Right ventricle myocardium inferior (tissue), 1 donor: ENCODE results near the gene OXT. TPM values are rescaled to one million over a fixed set of nuclear protein-coding genes. Genes with fewer than 3 reads are reported as not detected.
"Not testable (repeated sequence)": the region's sequence is repeated elsewhere in the genome, so short reads cannot be mapped to it uniquely, and the experiment has no call there.

Experiments
- ATAC-seq: fragments of 200-7000 bp; cut with Tn5 transposase; one replicate; pipeline ENCODE4 v1.9.1; 2020; ENCODE audit warnings: mild to moderate bottlenecking, moderate library complexity
- DNase-seq: peaks from one replicate; pipeline ENCODE4 v3.0.0; 2021; ENCODE audit errors: missing footprints
- intact Hi-C: fragments of 100-400 bp; cut with DNase I; formaldehyde crosslinking; loops from one replicate; pipeline ENCODE4 v1.11.0; 2022
- total RNA-seq: library from RNA; stranded (reverse); fragmentation: NEBNext Ultra II Directional; extraction: Animal tissue kit (Norgen Biotek cat#: 25700); gene quantifications from one replicate; pipeline ENCODE4 v1.2.1, GENCODE V29; 2021
- donor health status: DM: no; HTN: yes; CAD: no; lungs with severe emphysema.

OXT gene
- total RNA-seq, 1 donor from 2014 or later = 0.54 TPM

DNA sequence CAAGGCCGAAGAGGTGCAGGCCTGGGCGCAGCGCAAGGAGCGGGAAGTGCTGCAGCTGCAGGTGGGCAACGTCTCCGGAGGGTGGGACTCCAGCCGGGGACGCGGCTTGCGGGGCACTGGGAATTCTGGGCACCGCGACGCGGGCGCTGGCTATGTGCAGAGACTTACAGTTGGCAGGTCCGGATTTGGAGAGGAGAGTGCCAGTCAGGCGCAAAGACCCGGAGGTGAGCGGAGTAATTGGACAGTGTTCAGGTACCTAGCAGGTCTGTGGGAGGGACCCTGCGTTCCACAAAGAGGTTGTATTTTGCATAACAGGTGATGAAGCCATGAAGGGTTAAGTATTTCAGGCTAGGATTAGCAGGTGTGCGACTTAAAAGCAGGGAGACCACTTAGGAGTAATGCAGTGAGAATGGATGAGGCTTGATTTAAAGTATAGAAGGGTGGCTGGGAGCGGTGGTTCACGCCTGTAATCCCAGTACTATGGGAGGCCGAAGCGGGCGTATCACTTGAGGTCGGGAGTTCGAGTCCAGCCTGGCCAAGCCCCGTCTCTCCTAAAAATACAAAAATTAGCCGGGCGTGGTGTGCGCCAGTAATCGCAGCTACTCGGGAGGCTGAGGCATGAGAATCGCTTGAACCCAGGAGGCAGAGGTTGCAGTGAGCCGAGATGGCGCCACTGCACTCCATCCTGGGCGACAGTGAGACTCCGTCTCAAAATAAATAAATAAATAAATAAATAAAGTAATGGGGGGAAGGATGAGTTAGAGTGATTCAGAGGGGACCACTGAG is 24.6 kb upstream of the OXT start:
- no peak for DNase-seq
- intact Hi-C loops = no loop called here
- no peak for ATAC-seq

DNA sequence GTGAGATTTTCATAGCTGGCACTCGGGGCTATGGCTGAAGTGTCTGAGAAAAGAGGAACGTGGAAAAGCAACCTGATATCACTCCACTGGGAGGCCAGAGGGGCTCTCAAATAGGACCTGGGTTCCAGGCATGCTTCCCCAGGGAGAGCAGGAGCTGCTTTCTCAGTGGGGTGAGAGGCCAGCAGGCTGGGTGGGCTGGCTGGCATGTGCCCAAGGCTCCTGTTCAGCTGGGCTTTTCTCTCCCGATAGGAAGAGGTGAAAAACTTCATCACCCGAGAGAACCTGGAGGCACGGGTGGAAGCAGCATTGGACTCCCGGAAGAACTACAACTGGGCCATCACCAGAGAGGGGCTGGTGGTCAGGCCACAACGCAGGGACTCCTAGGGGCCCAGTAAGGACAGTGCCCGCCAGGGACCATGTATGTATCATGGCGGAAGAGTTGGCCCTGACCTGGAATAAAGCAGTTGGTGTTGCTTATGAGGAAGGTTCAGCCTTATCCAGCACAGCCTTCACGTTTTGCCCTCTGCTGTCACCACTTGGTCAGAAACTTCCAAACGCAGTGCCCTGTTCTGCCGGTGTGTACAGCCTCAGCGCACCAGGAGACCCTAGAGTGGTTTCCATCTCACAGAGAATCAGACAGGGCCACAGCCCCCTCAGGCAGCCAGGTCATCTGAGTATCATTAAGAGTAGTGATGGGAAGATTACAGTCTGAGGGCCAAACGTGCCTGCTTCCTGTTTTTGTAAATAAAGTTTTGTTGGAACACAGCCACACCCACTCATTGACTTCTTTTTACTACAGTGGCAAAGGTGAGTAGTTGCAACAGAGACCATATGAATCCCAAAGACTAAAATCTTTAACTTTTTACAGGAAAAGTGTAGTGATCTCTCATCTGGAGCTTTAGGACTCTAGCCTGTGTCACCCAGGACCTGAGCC is 23.7 kb upstream of the OXT start:
- no peak for DNase-seq
- intact Hi-C loops = no loop called here

DNA sequence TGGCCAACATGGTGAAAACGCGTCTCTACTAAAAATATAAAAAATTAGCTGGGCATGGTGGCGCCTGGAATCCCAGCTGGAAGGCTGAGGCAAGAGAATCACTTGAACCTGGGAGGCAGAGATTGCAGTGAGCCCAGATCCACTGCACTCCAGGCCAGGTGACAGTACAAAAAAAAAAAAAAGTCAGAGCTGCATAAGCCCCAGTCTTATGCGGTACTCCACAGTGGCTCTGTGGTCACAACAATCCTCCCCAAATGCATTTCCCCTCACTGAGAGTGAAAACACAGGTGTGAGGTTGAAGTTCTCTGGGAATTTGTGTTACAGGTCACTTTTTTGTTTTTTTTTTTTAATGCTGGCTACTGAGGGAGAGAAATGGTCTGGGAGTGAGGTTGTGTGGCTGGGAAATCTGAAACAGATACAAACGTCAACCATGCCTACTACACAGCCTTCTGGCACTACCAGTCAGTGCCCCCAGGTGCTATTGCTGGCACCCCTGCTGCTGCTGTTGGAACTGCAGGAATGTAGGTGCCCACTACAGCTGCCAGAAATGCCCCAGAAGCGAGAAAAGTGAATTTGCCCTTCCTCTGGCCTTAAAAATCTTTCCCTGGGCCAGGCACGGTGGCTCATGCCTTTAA is 19.9 kb upstream of the OXT start:
- intact Hi-C loops = loop anchor here (5.0 kb wide), 1 partner anchor 266 kb away; no protein-coding TSS in a partner anchor
- ATAC-seq (no peak), DNase-seq (no peak)

More for the DNA sequence above, 23.7 kb upstream of the OXT start:
- ATAC-seq = no peak

DNA sequence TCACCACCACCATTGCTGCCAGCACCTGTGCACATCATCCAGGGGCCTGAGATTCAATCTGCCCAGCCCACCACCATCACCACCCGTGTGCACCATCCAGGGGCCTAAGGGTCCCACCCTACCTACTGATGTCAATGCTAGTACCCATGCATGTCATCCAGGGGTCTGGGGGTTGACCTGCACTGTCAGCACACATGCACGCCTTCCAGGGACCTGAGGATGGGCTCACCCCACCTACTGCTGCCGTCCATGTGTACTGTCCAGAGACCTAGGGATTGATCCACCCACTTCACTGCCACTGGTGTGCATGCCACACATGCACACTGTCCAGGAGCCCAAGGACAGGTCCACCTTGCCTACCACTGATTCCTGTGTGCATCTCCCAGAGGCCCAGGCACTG is 11.9 kb upstream of the OXT start:
- ATAC-seq (no peak), DNase-seq (no peak)
- intact Hi-C loops = no loop called here

DNA sequence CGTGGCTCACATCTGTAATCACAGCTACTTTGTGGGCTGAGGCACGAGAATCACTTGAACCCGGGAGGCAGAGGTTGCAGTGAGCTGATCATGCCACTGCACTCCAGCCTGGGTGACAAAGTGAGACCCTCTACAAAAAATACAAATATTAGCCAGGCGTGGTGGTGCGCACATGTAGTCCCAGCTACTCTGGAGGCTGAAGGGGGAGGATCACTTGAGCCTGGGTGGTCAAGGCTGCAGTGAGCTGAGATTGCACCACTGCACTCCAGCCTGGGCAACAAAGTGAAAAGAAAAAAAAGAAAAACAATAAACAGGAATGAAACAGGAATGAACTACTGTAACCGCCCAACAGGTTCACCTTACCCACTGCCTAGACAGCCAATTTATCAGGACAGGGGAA is 7.3 kb upstream of the OXT start:
- intact Hi-C loops, DNase-seq, ATAC-seq: not testable (repeated sequence)

DNA sequence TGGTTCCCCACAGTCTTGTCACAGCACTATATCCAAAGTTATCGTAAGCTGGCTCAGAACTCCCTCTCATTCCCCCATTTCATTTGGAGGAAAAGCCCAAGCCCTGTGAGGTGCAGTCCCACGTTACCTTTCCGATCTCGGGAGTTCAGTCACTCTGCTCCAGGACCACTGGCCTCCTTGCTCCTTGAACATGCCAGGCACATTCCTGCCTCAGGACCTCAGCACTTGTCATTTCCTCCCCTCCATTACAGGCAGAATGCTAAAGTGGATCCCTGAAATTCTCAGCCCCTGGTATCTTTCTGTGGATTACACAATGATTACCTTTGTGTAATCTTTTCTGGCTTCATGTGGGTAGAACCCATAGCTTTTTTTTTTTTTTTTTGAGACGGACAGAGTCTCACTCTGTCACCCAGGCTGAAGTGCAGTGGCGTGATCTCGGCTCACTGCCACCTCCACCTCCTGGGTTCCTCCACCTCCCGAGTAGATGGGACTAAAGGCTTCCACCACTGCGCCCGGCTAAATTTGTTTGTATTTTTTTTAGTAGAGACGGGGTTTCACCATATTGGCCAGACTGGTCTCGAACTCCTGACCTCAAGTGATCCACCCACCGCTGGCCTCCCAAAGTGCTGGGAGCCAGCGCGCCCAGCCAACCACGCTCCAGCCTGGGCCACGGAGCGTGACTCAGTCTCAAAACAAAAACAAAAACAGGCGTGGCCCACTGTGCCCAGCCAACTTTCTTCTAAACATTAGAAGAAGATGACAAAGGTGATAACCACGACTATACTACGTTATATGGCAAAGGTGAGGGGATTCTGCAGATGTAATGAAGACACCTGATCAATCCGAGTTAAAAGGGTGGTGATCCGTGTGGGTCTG is 4.0 kb upstream of the OXT start:
- DNase-seq (no peak), ATAC-seq (no peak)
- intact Hi-C loops = no loop called here

DNA sequence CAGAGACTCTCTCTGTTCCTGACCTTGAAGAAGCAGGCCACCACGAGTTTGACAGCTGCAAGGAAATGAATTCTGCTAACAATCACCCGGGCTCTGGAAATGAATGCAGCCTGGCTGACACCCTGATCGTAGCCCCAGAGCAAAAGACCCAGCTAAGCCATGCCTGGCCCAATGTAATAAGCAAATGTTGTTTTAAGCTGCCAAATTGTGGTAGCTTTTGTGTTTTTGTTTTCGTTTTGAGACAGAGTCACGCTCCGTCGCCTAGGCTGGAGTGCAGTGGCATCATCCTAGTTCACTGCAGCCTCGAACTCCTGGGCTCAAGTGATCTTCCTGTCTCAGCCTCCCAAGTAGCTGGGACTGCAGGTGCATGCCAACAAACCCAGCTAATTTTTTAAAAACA is 3.3 kb upstream of the OXT start:
- DNase-seq (no peak), ATAC-seq (no peak)
- intact Hi-C loops = no loop called here

DNA sequence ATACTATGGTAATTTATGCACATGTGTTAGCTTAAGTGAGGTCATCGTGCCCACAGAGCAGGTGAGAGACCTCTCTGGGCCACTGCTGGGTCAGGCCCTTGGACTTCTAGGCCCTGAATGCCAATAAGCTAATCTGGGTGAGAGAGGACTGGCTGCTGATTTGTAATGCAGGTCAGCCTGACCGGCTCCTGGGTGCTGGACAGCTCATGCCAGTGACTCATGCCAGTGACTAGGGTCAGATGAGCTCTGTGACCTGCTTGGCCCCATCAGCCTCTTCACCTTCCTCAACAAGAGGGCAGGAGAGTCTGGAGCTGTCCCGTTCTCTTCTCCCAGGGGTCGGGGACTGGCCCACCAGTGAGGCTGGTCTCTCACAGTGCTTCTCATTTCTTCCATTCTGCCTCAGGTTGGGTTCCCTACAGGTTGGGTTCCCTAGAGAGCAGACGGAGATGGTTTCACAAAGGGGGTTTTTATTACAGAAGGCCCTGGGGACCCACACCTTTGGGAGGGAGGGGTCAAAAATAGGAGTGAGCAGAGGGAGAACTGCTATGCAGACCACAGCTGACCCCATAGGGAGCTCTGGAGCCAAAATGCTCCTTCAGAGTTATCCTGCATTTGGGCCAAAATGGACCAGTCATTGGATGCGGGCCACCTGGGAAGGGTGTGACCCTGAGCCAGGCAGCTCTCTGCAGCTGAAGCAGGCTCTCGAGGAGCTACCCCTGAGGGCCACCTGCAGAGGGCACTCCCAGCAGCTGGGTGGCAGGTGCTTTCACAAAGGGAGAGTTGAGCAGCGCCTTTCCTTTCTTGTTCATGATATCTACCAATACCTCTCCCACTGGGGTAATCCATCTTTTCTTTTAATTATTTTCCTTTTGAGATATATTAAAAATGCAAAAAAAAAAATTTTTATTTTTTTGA is 2.2 kb upstream of the OXT start:
- ATAC-seq (no peak), DNase-seq (no peak)
- intact Hi-C loops = no loop called here

DNA sequence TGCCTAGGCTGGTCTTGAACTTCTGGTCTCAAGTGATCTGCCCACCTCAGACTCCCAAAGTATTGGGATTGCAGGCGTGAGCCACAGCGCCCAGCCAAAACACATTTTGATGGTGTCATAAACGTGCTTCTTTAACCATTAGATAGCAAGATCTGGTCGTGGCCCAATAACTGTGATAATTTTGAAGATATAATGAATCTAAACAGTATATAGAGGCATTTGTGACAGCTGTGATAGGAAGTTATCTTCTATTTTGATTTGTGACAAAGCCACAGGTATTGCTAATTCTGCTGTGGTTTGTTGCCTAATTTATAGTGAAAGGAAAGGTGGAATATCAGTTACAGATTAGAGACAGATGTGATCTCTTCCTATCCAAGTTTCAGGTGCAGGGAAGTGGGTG is 695 bp upstream of the OXT start:
- intact Hi-C loops = no loop called here
- DNase-seq (no peak), ATAC-seq (no peak)

DNA sequence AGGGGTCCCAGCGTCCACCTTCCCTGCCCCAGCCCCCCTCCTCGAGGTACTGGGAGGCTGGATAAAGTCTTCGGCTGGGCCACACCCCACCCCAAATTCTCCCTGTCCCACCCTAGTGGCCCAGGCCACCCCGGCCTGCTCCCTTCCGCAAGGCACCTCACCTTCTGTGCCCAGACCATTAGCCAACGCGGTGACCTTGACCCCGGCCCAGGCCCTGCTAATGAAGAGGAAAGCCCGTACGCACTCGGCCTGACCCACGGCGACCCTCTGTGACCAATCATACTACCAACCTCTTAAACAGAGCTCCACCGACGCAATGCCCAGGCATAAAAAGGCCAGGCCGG is 182 bp upstream of the OXT start:
- ATAC-seq (no peak), DNase-seq (no peak)
- intact Hi-C loops = no loop called here

DNA sequence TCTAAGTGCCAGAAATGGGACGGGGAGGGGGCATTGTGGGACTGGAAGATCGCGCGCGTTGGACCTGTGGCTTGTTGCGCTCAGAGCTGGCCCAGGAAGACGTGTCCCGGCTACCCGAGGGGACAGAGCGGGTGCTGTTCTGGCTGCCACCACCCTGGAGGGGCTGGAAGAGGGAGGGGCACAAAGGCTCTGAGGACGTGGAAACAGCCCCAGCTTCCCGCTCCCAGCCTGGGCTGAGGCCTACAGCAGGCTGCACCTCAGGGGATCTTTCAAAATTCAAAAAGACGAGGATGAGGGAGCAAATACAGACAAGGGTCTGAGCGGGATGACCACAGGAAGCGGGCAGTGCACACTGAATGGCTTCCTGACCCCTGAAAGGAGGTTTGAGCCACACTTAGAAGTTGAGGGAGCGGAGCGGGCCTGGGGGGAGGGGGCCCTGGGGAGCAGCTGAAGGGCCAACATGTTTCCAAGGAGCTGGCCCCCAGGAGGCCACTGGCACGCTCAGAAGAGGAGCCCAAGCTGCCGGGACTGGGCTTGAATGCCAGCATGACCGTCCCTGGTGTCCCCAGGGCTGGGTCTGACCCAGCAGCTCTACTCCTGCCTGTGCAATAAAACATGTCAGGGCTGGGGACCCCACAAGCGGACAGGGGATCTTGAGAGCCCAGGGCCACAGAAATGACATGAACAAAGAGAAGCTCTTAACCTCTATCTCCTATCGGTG is 1.3 kb downstream of the OXT start:
- ATAC-seq = no peak
- DNase-seq = no peak

DNA sequence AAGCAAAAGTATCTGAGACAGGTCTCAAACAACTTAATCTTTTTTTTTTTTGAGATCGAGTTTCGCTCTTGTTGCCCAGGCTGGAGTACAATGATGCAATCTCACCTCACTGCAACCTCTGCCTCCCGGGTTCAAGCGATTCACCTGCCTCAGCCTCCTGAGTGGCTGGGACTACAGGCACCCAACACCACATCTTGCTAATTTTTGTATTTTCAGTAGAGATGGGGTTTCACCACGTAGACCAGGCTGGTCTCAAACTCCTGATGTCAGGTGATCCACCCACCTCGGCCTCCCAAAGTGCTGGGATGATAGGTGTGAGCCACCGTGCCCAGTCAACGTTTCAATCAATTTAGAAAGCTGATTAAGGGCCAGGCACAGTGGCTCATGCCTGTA is 1.8 kb downstream of the OXT start:
- intact Hi-C loops, ATAC-seq: not testable (repeated sequence)

More for the DNA sequence above, 1.3 kb downstream of the OXT start:
- intact Hi-C loops = no loop called here

DNA sequence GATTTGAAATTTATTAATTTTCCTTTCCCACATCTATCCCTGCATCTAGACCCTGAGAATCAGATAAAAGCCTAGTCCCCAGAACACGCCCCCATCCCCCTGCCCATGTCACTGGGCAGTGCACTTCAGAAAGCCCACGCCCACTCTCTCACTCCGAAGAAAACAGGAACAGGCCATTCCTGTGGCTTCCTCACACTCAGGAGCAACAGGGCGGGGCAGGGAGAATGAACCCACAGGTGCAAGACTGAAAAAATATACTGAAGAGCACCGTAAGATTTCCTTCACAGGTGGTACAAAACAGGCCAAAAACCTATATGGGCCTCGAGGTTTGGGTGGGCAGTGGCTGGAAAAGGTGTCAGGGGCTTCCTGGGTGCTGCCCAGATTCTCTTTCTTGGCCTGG is 3.4 kb downstream of the OXT start:
- ATAC-seq = no peak
- DNase-seq = no peak
- intact Hi-C loops = loop anchor here (5.0 kb wide), 1 partner anchor 37 kb away; no protein-coding TSS in a partner anchor

More for the DNA sequence above, 1.8 kb downstream of the OXT start:
- not testable (repeated sequence) for DNase-seq

DNA sequence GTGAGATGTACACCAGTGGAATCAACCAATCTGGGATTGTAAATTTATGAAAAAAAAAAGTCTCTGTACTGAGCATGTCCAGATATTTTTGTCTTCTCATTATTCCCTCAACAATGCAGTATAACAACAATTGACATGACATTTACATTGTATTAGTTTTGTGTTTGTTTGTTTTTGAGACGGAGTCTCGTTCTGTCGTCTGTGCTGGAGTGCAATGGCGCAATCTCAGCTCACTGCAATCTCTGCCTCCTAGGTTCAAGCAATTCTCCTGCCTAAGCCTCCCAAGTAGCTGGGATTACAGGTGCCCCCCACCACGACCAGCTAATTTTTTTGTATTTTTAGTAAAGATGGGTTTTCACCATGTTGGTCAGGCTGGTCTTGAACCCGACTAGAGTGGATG is 3.9 kb downstream of the OXT start:
- not testable (repeated sequence) for ATAC-seq, DNase-seq
- intact Hi-C loops = loop anchor here (5.0 kb wide), 1 partner anchor 37 kb away; no protein-coding TSS in a partner anchor

DNA sequence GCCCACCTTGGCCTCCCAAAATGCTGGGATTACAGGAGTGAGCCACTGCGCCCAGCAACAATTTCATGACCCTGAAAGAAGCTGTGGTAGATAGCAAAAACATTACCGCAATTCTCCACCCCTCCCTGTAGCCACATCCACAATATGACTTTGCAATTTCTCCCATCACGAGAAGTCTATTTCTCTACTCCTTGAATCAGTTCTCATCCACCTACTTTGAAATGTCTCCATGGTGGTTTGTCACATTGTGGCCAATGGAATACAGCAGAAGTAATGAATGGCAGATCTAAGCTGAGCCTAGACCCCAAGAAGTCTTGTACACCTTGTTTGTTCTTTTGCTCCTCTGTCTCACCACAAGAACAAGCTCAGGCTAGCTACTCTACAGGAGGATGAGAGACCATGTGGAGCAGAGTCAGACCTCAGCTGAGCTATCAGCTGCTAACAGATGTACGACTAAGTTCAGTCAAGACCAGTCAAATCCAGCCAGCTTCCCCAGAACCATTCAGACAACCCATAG is 6.3 kb downstream of the OXT start:
- intact Hi-C loops = loop anchor here (5.0 kb wide), 1 partner anchor 35 kb away; no protein-coding TSS in a partner anchor
- DNase-seq (no peak), ATAC-seq (no peak)

DNA sequence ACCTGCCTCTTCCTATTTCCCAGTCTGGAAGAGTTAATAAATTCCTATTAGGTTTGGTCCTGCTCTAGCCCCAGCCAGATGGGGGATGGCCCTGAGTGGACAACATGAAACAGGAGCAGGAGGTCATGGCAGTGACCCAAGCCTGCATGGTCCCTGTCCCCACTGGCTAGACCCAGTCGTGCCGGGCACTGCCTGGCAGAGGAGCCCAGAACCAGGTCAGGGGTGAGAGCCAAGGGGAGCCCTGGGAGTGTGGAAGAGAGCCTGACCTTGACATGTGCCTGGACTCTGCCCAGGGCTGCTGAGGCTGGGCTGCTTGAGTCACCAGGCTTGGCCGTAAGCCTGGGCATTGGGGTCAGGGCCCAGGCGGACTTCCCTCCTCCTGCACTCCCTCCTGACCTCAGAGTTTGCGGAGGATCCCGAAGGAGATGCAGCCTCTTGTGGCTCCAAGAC is 9.5 kb downstream of the OXT start:
- intact Hi-C loops = no loop called here
- DNase-seq (peak; percentile 87), ATAC-seq (peak; percentile 95)
